ENCODE measurements around the gene DNAJC13.
"Not testable (repeated sequence)": the region's sequence is repeated elsewhere in the genome, so short reads cannot be mapped to it uniquely, and the experiment has no call there.

DNAJC13 gene

GRCh38 chr3:132549890-132550578, 132.7 kb downstream of the DNAJC13 start:
- DNase-seq = no peak

GRCh38 chr3:132550579-132551305, 133.4 kb downstream of the DNAJC13 start:
- no peak for DNase-seq

GRCh38 chr3:132553826-132554225, 136.5 kb downstream of the DNAJC13 start:
- DNase-seq = no peak

GRCh38 chr3:132554437-132554836, 137.1 kb downstream of the DNAJC13 start:
- DNase-seq = peak; percentile 30

GRCh38 chr3:132555306-132556035, 138.2 kb downstream of the DNAJC13 start:
- DNase-seq = no peak

GRCh38 chr3:132556036-132556386, 138.7 kb downstream of the DNAJC13 start:
- DNase-seq = not testable (repeated sequence)

- DNase-seq = no peak
These were observed 139.3 kb downstream of the DNAJC13 start for GRCh38 chr3:132556508-132557159.

- DNase-seq = peak; percentile 61
These were observed 143.7 kb downstream of the DNAJC13 start for GRCh38 chr3:132561003-132561402.

GRCh38 chr3:132563420-132564069, 146.2 kb downstream of the DNAJC13 start:
- DNase-seq = no peak

GRCh38 chr3:132564070-132564465, 146.8 kb downstream of the DNAJC13 start:
- no peak for DNase-seq

GRCh38 chr3:132568422-132568821, 151.1 kb downstream of the DNAJC13 start:
- DNase-seq = no peak

- no peak for DNase-seq
These were observed 151.9 kb downstream of the DNAJC13 start for GRCh38 chr3:132569153-132569552.

GRCh38 chr3:132569580-132569979, 152.3 kb downstream of the DNAJC13 start:
- DNase-seq = no peak

GRCh38 chr3:132570016-132570415, 152.7 kb downstream of the DNAJC13 start:
- no peak for DNase-seq

GRCh38 chr3:132573797-132574211, 156.5 kb downstream of the DNAJC13 start:
- no peak for DNase-seq

- no peak for DNase-seq
These were observed 170.1 kb downstream of the DNAJC13 start for GRCh38 chr3:132587401-132587800.
